Activated CD4-positive, alpha-beta memory T cell treated with anti-CD3 and anti-CD28 coated beads, Interleukin-2, amount 10 ng/mL, durations not matched to agents 7 days and 5 days (primary cell): ENCODE results near the gene PRKG1. TPM values are rescaled to one million over a fixed set of nuclear protein-coding genes. Genes with fewer than 3 reads are reported as not detected.

Experiments
- CTCF ChIA-PET: fragments of 350-600 bp; sonication (Branson Sonifier 250); formaldehyde crosslinking; loops from one replicate; lab custom pipeline; 2021; ENCODE audit warnings: antibody characterized with exemption, inconsistent platforms; lab: Charles Lee
- POLR2A ChIA-PET: fragments of 350-600 bp; sonication (Branson Sonifier 250); formaldehyde crosslinking; loops from one replicate; lab custom pipeline; 2021; ENCODE audit warnings: antibody characterized with exemption; lab: Charles Lee
- DNase-seq: peaks from one replicate; pipeline ENCODE4 v3.0.0-alpha.2; 2020
- H3K27ac Mint-ChIP-seq: one replicate; pipeline ENCODE4 v1.8.0; 2021; ENCODE audit warnings: mild to moderate bottlenecking, mixed read lengths
- H3K27me3 Mint-ChIP-seq: one replicate; pipeline ENCODE4 v1.8.0; 2021; ENCODE audit warnings: mixed read lengths
- H3K36me3 Mint-ChIP-seq: one replicate; pipeline ENCODE4 v1.8.0; 2021; ENCODE audit warnings: low read depth, mixed read lengths
- H3K4me1 Mint-ChIP-seq: one replicate; pipeline ENCODE4 v1.8.0; 2021; ENCODE audit warnings: mixed read lengths
- H3K4me3 Mint-ChIP-seq: one replicate; pipeline ENCODE4 v1.8.0; 2021; ENCODE audit warnings: mild to moderate bottlenecking, mixed read lengths
- H3K9me3 Mint-ChIP-seq: one replicate; pipeline ENCODE4 v1.8.0; 2021; ENCODE audit warnings: mixed read lengths
- total RNA-seq, 2 experiments: library from RNA; stranded (reverse); gene quantifications; one replicate each; pipeline ENCODE4 v1.2.3, GENCODE V29; 2021

The PRKG1 gene
- total RNA-seq, 2 experiments from 2014 or later = not detected

DNA sequence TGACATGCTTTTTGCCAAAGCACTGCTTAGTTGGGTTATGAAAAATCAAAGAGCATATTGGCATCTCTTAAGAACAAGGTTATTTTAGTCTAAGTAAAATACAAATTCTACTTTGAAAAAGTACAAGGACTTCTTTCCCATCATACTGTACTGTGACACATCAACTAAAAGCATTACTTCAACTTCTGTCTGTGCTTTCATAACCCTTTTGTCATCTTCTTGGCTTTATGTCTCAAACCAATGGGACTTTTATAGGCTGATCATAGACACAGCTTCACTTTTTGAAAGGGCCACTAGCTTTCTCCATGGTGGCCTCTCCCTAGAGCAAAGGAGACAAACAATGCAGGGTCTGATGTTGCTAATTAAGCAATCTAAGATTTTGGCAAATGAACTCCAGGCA is 814.0 kb downstream of the PRKG1 start:
- ChIA-PET CTCF (no interaction called here), POLR2A (no interaction called here)
- no peaks in the 10 kb centered on the region for H3K27me3 Mint-ChIP-seq
- no peak overlapping the region for H3K4me3 Mint-ChIP-seq
- H3K36me3 Mint-ChIP-seq = no peaks in the 10 kb centered on the region
- H3K4me1 Mint-ChIP-seq = no peaks in the 10 kb centered on the region
- H3K9me3 Mint-ChIP-seq = no peaks in the 10 kb centered on the region
- H3K27ac Mint-ChIP-seq = no peak overlapping the region
- no peak for DNase-seq

DNA sequence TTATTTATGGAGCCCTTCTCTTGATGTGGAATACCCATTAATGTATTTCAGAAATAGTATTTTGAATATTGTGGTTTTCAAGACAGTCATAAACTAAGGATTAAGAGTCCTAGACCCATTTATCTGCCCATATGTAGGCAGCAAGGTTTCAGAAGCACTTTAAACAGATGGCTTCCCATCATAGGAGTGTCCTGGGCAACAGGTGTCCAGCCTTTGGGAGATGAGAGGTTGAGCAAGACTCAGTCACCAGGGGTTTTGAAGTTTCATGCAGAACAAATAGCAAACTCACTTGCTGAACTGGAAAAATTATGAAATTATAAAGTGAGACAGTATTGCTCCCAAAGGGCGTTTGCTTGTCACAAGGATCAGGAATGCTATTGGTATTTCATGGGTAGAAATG is 818.0 kb downstream of the PRKG1 start:
- no peaks in the 10 kb centered on the region for H3K4me1 Mint-ChIP-seq
- no peak overlapping the region for H3K27ac Mint-ChIP-seq
- ChIA-PET POLR2A (no interaction called here), CTCF (no interaction called here)
- H3K36me3 Mint-ChIP-seq = no peaks in the 10 kb centered on the region
- no peaks in the 10 kb centered on the region for H3K9me3 Mint-ChIP-seq
- no peak overlapping the region for H3K4me3 Mint-ChIP-seq
- no peaks in the 10 kb centered on the region for H3K27me3 Mint-ChIP-seq
- no peak for DNase-seq

DNA sequence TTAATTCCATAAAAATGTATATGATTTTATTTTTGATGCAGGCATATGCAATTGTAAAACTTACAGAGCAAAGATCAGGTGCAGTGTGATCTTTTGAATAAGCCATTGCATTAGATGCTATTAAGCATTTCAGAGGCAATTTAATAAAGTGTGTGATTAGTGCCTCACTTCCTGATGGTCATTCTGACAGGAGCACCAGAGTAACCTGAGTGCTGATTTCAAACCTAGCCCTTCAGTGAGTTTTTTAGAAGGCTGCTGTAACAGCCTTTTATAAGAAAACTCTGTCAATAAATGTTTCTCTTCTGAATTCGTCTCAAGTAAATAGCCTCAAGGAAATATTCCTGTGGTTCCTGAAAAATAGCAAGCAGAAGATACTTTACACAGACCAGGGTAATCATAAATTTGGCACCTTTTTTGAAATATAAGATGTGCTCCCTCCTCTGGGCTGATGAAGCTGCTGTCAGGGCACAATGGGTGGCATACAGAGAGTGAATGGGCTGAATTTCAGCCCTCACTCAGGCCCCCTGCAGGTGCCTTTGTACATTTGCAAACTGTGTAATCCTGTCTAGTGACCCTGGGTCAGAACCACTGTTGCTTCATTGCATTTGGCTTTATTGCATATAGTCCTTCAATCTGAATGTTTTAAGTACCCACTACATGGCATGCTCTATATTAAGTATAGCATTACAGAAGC is 818.8 kb downstream of the PRKG1 start:
- Mint-ChIP-seq H3K27me3 (no peaks in the 10 kb centered on the region), H3K4me3 (no peak overlapping the region), H3K9me3 (no peaks in the 10 kb centered on the region), H3K27ac (no peak overlapping the region), H3K4me1 (no peaks in the 10 kb centered on the region), H3K36me3 (no peaks in the 10 kb centered on the region)
- ChIA-PET POLR2A (no interaction called here), CTCF (interaction anchor here (0.6 kb wide), 1 partner anchor 415 kb away, joined by 3 read pairs; no protein-coding TSS in a partner anchor)
- no peak for DNase-seq

DNA sequence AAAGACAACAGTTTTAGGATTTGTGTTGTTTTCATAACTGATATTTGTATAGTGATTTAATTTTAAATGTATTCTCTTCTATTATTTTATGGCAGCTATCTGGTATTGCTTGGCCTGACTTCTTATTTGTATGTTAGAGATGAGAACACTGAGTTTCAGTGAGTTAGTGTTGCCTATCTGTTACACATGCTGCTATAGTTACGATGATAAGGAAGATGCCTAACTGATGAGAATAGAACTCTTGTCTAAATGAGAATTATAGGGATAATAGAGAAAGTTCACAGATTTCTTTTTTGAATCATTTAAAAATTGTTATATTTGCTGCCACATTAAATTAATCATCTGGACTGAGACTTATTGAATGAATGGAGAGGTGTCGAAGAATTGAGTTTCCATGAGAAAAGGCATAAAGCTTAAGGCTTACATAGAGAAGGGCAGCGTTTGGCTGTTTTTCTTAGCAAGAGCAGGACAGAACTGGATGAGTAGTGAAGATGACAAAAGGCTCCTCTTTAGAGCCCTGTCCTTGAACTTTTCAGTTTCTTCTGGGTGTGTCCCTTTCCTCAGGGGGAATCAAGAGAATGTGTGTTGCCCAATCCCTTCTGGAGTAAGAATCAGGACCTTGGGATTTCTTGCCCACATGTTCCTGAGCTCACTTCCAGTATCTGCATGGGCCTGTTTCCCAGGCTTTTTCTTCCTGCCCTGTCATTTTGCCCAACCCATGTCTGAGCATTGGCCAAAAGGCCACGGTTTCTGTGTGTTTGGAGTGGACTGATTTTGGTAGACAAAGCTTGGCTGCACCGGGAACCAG is 820.7 kb downstream of the PRKG1 start:
- H3K27ac Mint-ChIP-seq = no peak overlapping the region

DNA sequence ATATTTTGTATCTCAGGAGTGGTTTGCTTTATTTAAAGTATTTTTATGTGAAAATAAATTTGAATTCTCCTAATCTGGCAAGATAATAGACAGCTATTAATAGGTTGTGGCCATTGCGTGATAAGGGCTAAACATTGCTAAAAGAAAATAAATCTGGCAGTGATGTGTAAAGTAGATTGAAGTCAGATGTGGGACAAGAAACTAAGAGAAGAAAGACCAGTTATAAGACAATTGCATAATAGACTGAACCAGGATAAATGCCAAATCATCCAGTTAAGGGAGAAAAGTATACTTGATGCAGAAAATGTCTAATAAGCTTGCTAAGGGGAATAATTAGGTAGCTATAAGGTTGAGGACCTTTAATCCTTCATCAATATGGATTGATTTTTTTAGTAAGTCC is 822.6 kb downstream of the PRKG1 start:
- Mint-ChIP-seq H3K4me3 (no peak overlapping the region), H3K4me1 (no peaks in the 10 kb centered on the region), H3K27ac (no peak overlapping the region), H3K27me3 (no peaks in the 10 kb centered on the region), H3K9me3 (no peaks in the 10 kb centered on the region), H3K36me3 (no peaks in the 10 kb centered on the region)
- DNase-seq = no peak
- ChIA-PET CTCF (no interaction called here), POLR2A (no interaction called here)

More for the DNA sequence above, 820.7 kb downstream of the PRKG1 start:
- no peak for DNase-seq
- no peaks in the 10 kb centered on the region for H3K36me3 Mint-ChIP-seq
- H3K9me3 Mint-ChIP-seq = no peaks in the 10 kb centered on the region
- H3K4me3 Mint-ChIP-seq = no peak overlapping the region
- H3K4me1 Mint-ChIP-seq = no peaks in the 10 kb centered on the region
- ChIA-PET CTCF (no interaction called here), POLR2A (no interaction called here)
- H3K27me3 Mint-ChIP-seq = no peaks in the 10 kb centered on the region

DNA sequence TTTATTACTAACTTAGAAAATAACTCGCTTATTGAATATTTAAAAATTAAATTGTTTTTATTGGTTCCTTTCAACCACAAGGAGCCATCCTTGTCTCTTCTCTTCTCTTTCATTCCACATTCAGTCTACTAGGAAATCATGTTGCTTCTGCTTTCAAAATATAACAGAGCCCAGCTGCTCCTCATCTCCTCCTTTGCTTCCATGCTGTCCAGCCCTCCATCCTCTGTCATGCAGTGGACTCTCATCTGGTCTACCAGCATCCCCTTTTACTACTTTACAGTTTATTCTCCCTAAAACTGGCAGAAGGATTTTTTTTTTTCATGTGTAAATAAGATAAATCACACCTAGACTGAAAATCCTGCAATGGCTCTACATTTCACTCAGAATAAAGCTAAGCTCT is 823.3 kb downstream of the PRKG1 start:
- CTCF ChIA-PET = no interaction called here
- Mint-ChIP-seq H3K27ac (no peak overlapping the region), H3K4me1 (no peaks in the 10 kb centered on the region), H3K9me3 (no peaks in the 10 kb centered on the region), H3K36me3 (no peaks in the 10 kb centered on the region), H3K4me3 (no peak overlapping the region), H3K27me3 (no peaks in the 10 kb centered on the region)
- no peak for DNase-seq
- POLR2A ChIA-PET = no interaction called here

DNA sequence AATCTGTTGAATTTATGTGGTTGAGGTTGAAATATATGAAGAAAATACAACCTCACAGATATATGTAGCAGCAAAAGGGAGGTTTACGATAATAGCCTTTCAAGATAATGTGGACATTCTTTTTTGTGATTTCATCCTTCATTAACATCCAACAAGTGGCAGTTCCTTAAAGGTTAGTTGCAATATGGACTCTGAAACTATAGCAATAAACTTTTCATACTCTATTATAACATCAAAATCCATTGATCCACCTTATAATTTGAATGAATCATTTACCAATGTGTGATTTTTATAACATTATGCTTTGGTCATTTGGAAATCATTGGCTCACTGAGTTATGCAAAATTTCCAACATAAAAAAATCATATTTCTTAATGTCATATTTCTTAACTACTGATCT is 825.9 kb downstream of the PRKG1 start:
- H3K27me3 Mint-ChIP-seq = no peaks in the 10 kb centered on the region
- ChIA-PET CTCF (no interaction called here), POLR2A (no interaction called here)
- H3K36me3 Mint-ChIP-seq = no peaks in the 10 kb centered on the region
- H3K27ac Mint-ChIP-seq = no peak overlapping the region
- DNase-seq = no peak
- no peaks in the 10 kb centered on the region for H3K4me1 Mint-ChIP-seq
- H3K4me3 Mint-ChIP-seq = no peak overlapping the region
- H3K9me3 Mint-ChIP-seq = no peaks in the 10 kb centered on the region

DNA sequence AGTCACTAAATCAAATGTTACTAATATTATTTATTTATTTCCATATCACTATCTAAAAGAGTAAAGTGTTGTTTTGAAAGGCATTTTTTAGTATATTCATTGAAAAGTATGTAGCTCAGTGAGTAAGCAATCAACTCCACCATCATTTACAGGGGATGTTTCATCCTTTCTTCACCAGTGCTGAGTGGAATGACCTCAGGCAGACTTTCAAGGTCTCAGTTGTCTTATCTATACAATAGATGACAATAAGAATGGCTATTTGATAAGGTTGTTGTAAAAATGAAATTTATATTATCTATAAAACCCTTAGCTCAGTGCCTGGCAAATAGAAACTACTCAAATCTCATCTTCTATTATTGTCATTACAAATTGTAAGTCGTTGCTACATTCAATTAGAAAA is 829.4 kb downstream of the PRKG1 start:
- DNase-seq = no peak
- POLR2A ChIA-PET = no interaction called here
- Mint-ChIP-seq H3K4me1 (no peaks in the 10 kb centered on the region), H3K27ac (no peak overlapping the region), H3K36me3 (no peaks in the 10 kb centered on the region), H3K4me3 (no peak overlapping the region), H3K9me3 (no peaks in the 10 kb centered on the region), H3K27me3 (no peaks in the 10 kb centered on the region)
- CTCF ChIA-PET = no interaction called here

DNA sequence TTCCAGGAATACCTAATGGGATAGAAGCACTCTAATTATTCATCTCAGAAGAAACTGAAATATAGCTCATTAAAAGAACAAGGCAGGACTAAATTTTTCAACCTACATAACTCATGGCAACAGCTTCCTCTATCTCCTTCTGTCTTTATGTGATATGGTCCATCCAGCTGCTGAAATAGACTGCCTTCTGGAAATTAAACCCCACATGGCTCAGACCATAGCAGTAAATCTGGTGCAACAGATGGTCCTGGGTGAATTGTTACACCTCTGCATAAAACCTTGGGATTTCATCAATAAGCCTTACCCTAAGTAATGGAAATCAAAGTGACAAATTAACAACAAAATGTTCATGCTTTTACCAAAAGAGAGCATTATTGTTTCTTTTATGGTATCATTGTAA is 830.7 kb downstream of the PRKG1 start:
- Mint-ChIP-seq H3K36me3 (no peaks in the 10 kb centered on the region), H3K27ac (no peak overlapping the region), H3K4me3 (no peak overlapping the region), H3K9me3 (no peaks in the 10 kb centered on the region), H3K27me3 (no peaks in the 10 kb centered on the region), H3K4me1 (no peaks in the 10 kb centered on the region)
- no peak for DNase-seq
- ChIA-PET POLR2A (no interaction called here), CTCF (no interaction called here)

DNA sequence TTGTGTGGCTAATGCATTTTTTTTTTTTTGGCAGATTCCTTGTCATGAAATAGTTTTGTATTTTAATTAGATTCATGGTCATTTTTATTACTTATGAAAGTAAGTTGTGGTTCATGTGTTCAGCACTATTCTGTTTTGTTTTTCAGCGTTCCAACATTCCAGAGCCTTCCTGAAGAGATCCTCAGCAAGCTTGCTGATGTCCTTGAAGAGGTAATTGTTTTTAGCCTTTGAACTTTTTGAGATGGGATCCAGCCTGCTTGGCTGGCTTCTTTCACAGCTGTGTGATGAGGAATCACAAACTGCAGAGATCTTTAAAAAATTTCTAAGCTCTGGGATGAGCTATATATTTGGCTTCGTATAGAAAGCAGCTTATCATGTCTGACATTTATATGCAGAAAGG is 833.1 kb downstream of the PRKG1 start:
- no peak overlapping the region for H3K27ac Mint-ChIP-seq
- no peaks in the 10 kb centered on the region for H3K36me3 Mint-ChIP-seq
- ChIA-PET CTCF (no interaction called here), POLR2A (no interaction called here)
- H3K27me3 Mint-ChIP-seq = no peaks in the 10 kb centered on the region
- DNase-seq = no peak
- no peaks in the 10 kb centered on the region for H3K4me1 Mint-ChIP-seq
- H3K9me3 Mint-ChIP-seq = no peaks in the 10 kb centered on the region
- no peak overlapping the region for H3K4me3 Mint-ChIP-seq

DNA sequence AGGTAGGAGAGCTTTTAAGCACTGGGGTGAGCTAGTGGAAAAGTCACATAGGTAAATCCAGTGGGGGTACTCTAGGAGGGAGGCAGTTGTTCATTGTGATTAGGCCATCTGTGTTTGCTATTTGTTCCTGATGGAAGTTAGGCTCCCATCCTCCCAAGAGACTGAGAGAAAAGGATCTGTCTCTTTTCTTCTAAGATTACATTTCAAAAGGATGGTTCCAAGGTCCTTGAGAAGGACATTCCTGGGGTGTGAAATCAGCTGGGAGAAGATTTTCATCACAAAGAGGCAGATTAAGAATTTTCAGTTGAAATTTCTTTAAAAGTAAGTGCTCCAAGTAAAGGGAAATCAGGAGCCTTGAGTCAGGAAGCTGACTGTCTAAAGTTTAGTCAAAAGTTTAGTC is 835.9 kb downstream of the PRKG1 start:
- Mint-ChIP-seq H3K9me3 (no peaks in the 10 kb centered on the region), H3K27ac (no peak overlapping the region), H3K4me3 (no peak overlapping the region), H3K36me3 (no peaks in the 10 kb centered on the region), H3K27me3 (no peaks in the 10 kb centered on the region), H3K4me1 (no peaks in the 10 kb centered on the region)
- DNase-seq = no peak
- POLR2A ChIA-PET = no interaction called here
- CTCF ChIA-PET = no interaction called here

DNA sequence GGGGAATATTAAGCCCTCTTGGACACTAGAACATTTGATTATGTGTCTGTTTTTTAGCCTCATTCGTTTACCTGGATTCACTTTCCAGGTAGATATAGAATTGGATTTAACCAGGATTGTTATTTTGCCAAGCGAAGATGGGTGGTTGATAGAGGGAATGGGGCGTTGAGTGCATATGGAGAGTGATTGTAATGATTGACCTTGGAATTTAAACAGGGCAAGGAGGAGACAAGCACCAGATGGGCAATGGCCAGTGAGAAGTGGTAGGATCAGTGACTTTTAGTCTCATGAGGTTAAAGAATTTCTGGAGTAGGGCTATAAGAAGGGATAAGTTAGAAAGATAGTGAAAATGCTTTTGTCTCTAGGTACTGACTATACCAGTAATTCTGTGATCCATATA is 836.3 kb downstream of the PRKG1 start:
- no peak for DNase-seq
- Mint-ChIP-seq H3K36me3 (no peaks in the 10 kb centered on the region), H3K4me1 (no peaks in the 10 kb centered on the region), H3K9me3 (no peaks in the 10 kb centered on the region), H3K4me3 (no peak overlapping the region), H3K27ac (no peak overlapping the region), H3K27me3 (no peaks in the 10 kb centered on the region)
- ChIA-PET CTCF (no interaction called here), POLR2A (no interaction called here)

DNA sequence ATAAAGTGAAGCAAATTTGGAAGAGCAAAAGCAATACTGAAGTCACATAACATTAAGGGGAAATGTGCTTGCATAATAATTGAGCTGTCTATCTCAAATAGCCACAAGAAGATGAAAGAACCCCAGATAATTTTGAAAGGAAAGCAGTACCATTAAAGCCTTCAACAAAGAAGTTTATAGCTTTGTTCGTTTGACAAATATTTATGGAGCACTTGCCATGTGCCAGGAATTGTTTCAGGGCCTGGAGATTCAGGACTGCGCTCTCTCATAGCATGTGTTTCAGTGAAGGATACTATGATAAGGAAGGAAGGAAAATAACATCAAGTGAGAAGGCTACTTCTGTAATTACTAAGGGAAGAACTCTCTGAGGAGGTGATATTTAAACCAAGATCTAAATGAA is 837.4 kb downstream of the PRKG1 start:
- DNase-seq = no peak
- POLR2A ChIA-PET = no interaction called here
- CTCF ChIA-PET = no interaction called here
- Mint-ChIP-seq H3K9me3 (no peaks in the 10 kb centered on the region), H3K4me1 (no peaks in the 10 kb centered on the region), H3K27me3 (no peaks in the 10 kb centered on the region), H3K4me3 (no peak overlapping the region), H3K36me3 (no peaks in the 10 kb centered on the region), H3K27ac (no peak overlapping the region)

DNA sequence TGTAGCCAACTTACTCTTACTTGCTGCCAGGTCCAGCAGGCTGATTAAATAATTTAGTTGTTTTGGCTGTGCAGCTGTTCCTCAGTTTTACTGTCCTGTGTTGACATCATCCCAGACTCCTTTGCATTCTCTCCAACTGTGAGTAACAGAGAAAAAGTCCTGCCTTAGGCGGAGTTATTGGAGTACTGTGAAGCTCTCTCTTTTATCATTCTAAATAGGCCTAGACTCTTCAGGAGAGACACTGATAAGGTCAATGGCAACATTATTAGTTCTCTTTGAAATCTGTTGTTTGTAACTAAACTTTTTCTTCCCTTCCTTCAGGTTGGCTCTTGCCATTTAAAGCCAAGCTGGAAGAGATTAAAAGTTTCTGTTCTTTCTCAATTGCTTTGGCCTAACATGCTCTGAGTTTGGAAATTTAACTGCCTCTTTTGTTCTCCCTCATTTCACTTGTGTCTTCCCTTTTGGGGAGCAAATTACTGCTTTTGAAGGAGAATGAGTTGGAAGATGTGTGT is 840.8 kb downstream of the PRKG1 start:
- Mint-ChIP-seq H3K36me3 (no peaks in the 10 kb centered on the region), H3K4me3 (no peak overlapping the region), H3K4me1 (no peaks in the 10 kb centered on the region), H3K9me3 (no peaks in the 10 kb centered on the region), H3K27ac (no peak overlapping the region), H3K27me3 (no peaks in the 10 kb centered on the region)
- ChIA-PET POLR2A (no interaction called here), CTCF (no interaction called here)
- no peak for DNase-seq
